Upper lobe of left lung (tissue), 4 donors: ENCODE results near the gene HAUS2.

ENCODE experiments used
- EP300 ChIP-seq, 4 donors: sonication (generic); formaldehyde crosslinking; IDR thresholded peaks; one replicate each; pipeline ENCODE4 v1.5.1; 2017; ENCODE audit warnings: antibody characterized with exemption in 4 of 4, control low read depth in 2 of 4
- POLR2A ChIP-seq, 4 donors: fragments of 450-650 bp; IDR thresholded peaks; one replicate each; pipeline ENCODE4 v1.5.1; 2016 to 2017; ENCODE audit warnings: antibody characterized with exemption in 4 of 4, mild to moderate bottlenecking in 2 of 4
- POLR2AphosphoS5 ChIP-seq, 2 donors: sonication (generic); formaldehyde crosslinking; IDR thresholded peaks; one replicate each; pipeline ENCODE4 v1.5.1; 2017; ENCODE audit warnings: antibody characterized with exemption in 2 of 2
- TF ChIP-seq, protein P1 (sequence below), 6 experiments: fragments of 450-650 bp in 4 of 6; fragments of 200-600 bp in 2 of 6; sonication (generic) in 2 of 6; IDR thresholded peaks; one replicate each; pipeline ENCODE4 v1.5.1; 2016 to 2019; ENCODE audit warnings: antibody characterized with exemption in 6 of 6

DNA sequence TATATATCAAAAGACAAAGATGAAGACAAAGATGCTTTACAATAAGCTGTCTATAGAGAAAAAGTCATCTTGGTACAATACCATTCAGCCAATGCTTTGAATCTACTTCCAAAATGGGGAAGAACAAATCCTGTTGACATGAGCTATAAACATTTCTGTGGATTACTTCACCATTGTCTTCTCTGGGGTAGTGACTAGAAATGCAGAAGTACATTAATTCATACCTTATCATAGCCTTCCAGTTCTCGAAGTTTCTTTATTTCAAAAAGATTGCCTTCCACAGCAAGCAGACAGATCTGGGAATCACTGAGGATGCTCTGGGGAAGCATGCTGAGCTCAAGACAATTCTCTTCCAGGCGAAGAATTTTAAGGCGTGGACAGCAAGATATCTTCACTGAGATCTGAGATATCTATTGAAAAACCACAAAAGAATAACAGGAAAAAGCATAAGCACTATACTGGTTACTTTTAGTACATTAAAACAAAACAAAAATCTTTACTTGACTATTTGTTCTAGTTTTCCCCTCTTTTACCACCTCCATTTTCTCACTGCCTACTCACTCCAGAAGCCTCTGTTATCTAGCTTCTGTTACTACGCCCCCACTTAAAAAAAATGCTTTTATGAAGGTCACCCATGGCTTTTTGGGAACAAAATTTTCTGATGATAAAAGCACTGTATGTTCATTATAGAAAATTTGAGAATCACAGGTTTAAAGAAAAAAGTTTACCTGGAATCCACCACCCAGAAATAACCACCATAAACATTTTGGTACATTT is 3.6 kb upstream of the HAUS2 start:
- TF ChIP-seq POLR2A (IDR thresholded peaks at IDR 0.05) (no peak), POLR2AphosphoS5 (IDR thresholded peaks at IDR 0.05) (no peak), EP300 (IDR thresholded peaks at IDR 0.05) (no peak)
- TF ChIP-seq, protein P1, sequence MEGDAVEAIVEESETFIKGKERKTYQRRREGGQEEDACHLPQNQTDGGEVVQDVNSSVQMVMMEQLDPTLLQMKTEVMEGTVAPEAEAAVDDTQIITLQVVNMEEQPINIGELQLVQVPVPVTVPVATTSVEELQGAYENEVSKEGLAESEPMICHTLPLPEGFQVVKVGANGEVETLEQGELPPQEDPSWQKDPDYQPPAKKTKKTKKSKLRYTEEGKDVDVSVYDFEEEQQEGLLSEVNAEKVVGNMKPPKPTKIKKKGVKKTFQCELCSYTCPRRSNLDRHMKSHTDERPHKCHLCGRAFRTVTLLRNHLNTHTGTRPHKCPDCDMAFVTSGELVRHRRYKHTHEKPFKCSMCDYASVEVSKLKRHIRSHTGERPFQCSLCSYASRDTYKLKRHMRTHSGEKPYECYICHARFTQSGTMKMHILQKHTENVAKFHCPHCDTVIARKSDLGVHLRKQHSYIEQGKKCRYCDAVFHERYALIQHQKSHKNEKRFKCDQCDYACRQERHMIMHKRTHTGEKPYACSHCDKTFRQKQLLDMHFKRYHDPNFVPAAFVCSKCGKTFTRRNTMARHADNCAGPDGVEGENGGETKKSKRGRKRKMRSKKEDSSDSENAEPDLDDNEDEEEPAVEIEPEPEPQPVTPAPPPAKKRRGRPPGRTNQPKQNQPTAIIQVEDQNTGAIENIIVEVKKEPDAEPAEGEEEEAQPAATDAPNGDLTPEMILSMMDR (IDR thresholded peaks at IDR 0.05), result no peak
